ENCODE results near the gene DEGS1.

DEGS1 gene

DNA sequence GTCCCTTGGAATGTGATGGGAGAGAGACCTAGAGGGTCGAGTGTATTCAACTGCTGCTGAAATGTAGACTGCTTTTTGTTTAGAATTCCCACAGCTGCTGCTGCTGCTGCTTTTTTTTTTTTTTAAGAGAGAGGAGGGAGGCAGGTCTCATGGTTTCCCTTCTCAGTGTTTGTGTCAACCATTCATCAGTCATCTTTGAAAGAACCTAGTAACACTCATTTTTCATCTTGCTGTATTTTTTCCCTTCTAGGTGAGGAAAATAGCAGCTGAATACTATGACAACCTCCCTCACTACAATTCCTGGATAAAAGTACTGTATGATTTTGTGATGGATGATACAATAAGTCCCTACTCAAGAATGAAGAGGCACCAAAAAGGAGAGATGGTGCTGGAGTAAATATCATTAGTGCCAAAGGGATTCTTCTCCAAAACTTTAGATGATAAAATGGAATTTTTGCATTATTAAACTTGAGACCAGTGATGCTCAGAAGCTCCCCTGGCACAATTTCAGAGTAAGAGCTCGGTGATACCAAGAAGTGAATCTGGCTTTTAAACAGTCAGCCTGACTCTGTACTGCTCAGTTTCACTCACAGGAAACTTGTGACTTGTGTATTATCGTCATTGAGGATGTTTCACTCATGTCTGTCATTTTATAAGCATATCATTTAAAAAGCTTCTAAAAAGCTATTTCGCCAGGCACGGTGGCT, 9.2 kb downstream of the DEGS1 start:
- TF ChIP-seq GATA2 (IDR thresholded peaks at IDR 0.05; ENCODE audit: low read depth, low read length) = no peak
- no peak for TF ChIP-seq GATA3 (IDR thresholded peaks at IDR 0.05; ENCODE audit: low read depth, low read length)

DNA sequence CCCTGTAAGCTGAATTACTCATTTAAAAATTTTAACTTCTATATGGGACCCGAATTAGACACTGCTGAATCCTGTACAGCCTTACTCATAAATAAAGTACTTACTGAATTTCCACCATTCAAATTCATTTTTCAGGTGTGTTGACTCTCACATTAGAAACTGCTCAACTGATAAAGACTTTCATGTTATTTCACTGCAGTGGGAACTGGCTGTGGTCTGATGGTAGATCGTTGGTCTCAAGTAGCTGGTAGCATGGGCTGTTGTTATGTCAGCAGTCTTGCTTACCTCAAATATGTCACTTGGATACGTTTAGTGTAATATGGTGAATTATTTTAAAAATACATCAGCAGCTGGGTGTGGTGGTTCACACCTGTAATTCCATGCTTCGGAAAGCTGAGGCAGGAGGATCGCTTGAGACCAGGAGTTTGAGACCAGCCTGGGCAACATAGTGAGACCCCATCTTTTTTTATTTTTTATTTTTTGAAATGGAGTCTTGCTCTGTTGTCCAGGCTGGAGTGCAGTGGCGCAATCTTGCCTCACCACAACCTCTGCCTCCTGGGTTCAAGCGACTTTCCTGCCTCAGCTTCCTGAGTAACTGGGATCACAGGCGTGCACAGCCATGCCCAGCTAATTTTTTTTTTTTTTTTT, 10.4 kb downstream of the DEGS1 start:
- TF ChIP-seq GATA2 (IDR thresholded peaks at IDR 0.05; ENCODE audit: low read depth, low read length) (no peak), GATA3 (IDR thresholded peaks at IDR 0.05; ENCODE audit: low read depth, low read length) (no peak)

DNA sequence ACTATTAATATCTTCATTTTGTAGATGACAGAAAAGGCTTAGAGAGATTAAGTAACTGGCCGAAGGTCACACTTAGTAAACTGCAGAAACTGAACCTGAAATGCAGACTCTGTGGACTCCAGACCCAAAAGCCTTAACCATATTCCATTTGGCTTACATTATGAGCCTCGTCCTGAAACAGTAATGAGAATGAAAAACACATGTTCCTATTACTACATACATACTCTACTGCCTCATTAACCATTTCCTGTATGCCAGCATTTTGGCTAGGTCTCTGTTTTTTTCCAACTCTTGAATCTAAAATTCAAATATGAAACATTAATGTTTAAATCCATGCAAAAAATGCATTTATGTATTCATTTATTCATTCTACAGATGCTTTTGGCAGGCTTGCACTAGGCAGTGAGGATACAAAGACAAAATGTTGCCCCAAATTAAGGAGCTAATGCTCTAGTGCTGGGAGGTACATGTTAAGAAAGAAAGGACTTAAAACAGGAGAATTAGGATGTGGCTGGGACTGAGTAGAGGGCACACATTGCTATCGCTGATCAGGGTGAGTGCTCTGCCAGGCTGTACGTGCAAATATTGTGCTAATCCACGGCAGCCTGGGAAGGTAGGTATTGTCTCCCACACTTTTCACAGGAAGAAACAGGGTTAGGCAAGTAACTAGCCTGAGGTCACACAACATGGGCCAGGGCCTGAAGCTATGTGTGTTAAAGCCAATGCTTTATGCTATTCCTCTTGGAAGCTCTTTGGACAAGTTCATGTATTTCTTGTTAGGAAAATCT, 14.0 kb downstream of the DEGS1 start:
- TF ChIP-seq GATA3 (IDR thresholded peaks at IDR 0.05; ENCODE audit: low read depth, low read length) = no peak

DNA sequence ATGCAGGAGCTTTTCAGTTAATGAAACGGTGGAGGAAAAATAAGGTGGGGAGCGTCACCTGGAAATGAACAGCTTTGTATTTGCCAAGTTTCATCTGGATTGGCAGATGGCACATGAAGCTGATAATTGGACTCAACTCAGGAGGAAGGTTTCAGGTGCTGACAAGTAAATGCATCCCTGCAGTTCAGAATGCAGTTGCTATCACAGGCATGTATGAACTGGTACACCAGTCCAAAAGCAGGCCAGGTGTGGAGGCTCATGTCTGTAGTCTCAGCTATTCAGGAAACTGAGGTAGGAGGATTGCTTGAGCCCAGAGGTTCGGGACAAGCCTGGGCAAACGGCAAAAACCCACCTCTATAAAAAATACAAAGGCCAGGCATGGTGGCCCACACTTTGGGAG, 15.5 kb downstream of the DEGS1 start:
- no peak for TF ChIP-seq GATA2 (IDR thresholded peaks at IDR 0.05; ENCODE audit: low read depth, low read length)

DNA sequence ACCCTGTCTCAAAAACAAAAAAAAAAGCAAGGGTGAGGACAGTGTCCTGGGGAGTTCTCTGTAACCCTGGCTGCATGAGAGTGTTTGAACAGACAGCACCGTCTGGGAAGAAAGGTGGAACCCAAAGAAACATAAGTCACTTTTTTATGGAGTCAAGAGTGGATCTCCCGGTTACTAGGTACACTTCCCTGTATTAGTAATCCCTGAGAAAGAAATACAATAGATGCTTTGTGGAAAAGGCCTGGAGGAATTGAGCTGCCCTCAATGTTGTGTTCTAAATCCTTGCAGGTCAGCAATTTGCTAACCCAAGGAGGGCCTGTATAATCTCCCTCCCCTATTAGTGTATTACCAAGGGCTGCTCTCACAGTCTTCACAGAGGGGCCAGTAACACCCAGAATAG, 16.6 kb downstream of the DEGS1 start:
- TF ChIP-seq GATA3 (IDR thresholded peaks at IDR 0.05; ENCODE audit: low read depth, low read length) (no peak), GATA2 (IDR thresholded peaks at IDR 0.05; ENCODE audit: low read depth, low read length) (no peak)

DNA sequence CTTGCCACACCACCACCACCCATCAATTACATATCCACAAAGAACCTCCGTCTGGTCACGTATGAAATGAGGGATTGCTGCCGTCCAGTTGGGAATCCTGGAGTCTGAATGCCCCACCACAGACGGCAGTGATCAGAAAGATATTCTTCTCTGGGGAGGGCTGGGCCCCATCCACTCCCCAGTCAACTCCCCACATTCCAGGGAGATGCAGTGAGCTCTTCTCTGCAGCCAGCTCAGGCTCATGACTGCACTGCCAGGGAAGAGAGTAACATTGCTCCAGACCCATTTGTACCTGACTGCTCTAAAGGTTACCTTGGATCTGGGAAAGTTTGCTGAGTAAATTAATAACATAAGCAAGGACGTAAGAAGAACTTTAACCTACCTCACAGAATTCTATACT, 18.3 kb downstream of the DEGS1 start:
- no peak for TF ChIP-seq GATA3 (IDR thresholded peaks at IDR 0.05; ENCODE audit: low read depth, low read length)
- TF ChIP-seq GATA2 (IDR thresholded peaks at IDR 0.05; ENCODE audit: low read depth, low read length) = no peak

DNA sequence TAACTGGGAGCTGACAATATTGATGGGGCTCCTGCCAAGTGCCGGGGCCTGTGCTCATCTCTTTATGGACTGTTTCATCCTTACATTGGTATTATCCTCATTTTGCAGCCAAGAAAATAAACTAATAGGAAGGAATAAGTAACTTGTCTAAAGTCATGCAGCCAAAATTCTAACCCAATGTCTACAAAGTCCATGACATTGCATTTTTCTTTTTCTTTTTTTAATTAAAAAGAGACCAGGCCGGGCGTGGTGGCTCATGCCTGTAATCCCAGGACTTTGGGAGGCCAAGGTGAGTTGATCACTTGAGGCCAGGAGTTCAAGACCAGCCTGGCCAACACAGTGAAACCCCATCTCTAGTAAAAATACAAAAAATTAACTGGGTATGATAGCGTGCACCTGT, 18.8 kb downstream of the DEGS1 start:
- TF ChIP-seq GATA3 (IDR thresholded peaks at IDR 0.05; ENCODE audit: low read depth, low read length) = no peak
- no peak for TF ChIP-seq GATA2 (IDR thresholded peaks at IDR 0.05; ENCODE audit: low read depth, low read length)

DNA sequence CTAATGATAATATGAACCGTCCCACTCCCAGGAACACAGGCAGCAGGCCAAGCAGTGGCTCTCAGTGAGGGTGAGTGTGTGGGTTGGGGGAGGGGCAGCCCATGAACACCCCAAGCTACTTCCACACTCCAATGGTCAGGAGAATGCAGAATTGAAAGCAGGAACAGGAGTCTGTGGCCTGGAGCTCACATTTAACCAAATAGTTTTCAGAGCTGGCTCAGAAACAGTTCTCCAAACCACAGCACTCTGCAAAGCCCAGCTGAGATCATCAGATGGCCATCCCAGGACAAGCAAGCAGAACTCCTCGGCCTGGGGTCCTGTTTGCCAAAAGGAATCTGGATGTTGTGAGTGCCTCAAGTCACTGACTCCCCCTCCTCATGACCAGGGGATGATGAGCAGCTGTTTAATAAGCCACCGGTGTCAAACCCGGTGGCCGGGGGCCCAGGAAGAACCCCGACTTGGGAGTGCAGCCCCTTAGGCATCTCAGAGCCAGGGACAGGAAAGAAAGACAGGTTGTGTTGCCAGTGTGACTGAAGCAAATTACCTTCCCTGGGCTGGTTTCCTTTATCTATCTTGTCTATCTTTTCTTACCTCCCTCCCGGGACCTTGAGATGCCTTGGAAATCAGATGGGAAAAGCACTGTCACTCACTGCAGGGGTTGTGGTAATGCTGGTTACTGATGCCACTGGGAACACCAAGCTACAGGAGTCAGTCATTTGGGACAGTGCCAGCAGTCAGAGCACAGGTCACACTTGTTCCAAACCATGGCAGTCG, 20.4 kb downstream of the DEGS1 start:
- TF ChIP-seq GATA3 (IDR thresholded peaks at IDR 0.05; ENCODE audit: low read depth, low read length) (no peak), GATA2 (IDR thresholded peaks at IDR 0.05; ENCODE audit: low read depth, low read length) (no peak)

DNA sequence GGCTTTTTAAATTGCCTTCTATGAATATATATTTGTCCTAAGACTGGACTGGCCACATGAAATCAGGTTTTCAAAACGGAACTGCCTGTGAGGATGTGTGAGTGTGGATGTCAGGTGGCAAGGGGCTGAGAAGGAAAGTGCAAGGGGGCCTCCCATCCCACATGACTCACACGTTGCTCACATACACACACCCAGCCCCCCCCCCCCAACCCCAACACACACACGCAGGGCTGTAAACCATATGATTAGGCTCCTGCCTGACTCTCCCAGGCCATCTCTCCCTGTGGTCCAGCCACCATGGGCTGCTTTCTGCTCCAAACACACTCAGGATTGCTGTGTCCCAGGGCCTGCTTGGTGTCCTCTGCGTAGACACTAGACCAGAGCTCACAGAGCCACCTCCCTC, 22.4 kb downstream of the DEGS1 start:
- TF ChIP-seq GATA3 (IDR thresholded peaks at IDR 0.05; ENCODE audit: low read depth, low read length) (no peak), GATA2 (IDR thresholded peaks at IDR 0.05; ENCODE audit: low read depth, low read length) (no peak)

DNA sequence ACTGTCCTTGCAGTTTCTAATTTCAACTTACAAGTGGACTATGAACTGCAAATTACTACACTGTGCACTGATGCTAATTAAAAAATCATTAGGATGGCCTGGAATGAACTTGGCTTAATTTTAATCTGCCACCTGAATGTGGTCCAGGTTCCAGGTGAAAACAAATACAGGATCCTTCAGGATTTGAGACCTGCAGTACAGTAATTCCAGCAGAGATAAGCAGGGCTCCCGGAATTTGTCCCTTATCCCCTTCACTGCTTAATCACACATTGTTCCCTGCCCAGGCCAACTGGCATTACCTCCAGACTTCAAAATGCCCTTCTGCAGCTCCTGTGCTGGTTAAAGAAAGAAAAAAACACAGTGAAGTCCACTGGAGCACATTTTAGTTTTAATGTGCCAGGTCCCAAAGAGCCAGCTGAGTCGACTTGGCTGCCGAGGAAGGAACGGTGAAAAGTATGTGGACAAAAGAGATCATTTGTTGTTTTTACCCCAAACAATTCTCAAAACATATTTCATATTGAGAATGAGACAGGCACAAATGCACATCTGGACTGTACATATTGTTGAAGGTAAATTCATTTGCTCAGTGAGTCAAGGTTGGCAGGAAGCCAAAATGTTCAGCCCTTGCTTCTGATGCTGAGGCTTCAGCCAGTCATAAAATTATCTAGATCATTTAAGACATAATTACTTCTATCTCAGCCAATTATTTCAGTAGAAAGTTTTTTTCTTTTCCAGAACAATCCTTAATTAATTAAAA, 28.3 kb downstream of the DEGS1 start:
- peak; percentile 62 for TF ChIP-seq GATA2 (IDR thresholded peaks at IDR 0.05; ENCODE audit: low read depth, low read length)
- no peak for TF ChIP-seq GATA3 (IDR thresholded peaks at IDR 0.05; ENCODE audit: low read depth, low read length)

DNA sequence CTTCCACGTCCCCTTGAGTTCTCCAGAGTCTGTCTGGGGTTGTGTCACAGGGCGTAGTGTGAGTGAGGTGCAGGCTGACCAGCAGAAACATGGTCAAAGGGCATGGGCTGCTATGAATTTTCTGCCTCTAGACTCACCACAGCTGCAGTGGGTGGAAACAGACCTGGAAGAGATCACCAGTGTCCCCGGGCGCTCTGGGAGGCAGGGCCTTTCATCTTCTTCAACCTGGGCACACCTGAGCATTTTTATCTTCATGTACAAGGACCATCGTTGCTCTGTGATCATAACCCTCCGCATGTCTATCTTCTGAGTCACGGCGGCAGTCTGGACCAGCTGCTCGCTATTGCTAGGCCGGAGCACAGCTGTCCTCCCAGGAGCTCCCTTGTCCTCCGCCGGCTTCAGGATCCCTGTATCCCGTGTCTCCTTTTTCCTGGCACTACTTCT, 29.6 kb downstream of the DEGS1 start:
- TF ChIP-seq GATA3 (IDR thresholded peaks at IDR 0.05; ENCODE audit: low read depth, low read length) = no peak
- no peak for TF ChIP-seq GATA2 (IDR thresholded peaks at IDR 0.05; ENCODE audit: low read depth, low read length)

DNA sequence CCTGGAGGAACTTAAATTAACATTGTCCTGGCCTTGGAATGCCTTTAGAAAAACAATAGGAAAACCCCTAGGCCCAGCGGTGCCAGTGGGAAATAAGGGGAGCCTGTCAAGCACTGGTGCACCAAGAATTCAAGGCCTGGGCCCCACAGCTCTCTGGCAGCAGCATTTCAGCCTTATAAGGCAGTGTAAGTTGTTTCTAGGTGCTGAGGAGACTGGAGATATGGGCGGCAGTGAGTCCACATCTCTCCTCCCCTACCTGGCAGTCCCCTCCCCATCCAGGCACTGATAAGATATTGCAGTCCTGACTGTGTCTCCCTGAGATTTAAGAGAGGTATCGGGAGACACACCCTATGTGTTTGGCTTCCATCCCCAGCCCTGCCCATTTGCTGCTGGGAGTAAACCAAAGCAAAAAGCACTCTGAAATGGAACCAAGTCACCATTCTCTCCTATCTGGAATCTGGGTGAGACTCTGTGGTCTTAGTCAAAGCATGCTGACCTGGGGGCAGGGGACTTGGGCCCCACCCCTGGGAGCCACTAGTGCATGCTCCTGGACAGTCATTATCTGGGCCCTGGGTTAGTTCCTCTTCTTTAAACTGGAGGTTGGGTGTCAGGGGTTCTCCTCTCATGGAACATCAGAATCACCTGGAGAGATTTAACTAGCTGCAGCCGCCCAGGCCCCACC, 30.5 kb downstream of the DEGS1 start:
- TF ChIP-seq GATA3 (IDR thresholded peaks at IDR 0.05; ENCODE audit: low read depth, low read length) (no peak), GATA2 (IDR thresholded peaks at IDR 0.05; ENCODE audit: low read depth, low read length) (no peak)

DNA sequence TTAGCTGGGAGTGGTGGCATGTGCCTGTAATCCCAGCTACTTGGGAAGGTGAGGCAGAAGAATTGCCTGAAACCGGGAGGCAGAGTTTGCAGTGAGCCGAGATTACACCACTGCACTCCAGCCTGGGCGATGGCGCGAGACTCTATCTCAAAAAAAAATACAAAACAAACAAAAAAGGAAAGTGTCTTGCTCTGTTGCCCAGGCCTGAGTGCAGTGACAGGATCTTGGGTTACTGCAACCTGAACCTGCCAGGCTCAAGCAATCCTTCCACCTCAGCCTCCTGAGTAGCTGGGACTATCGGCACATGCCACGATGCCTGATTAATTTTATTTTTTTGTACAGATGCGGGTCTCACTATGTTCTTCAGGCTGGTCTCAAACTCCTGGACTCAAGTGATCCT, 33.3 kb downstream of the DEGS1 start:
- TF ChIP-seq GATA2 (IDR thresholded peaks at IDR 0.05; ENCODE audit: low read depth, low read length) (no peak), GATA3 (IDR thresholded peaks at IDR 0.05; ENCODE audit: low read depth, low read length) (no peak)

Data from SH-SY5Y (cell line).